ENCODE data around the gene RBM8A.
"Not testable (repeated sequence)": the region's sequence is repeated elsewhere in the genome, so short reads cannot be mapped to it uniquely, and the experiment has no call there.

The RBM8A gene

GRCh38 chr1:145922266-145922665 is 5.0 kb downstream of the RBM8A start:
- TF ChIP-seq CTCF (IDR thresholded peaks at IDR 0.05; ENCODE audit: low read depth, low read length) = no peak
- no peak overlapping the region for H3K4me3 ChIP-seq (ENCODE audit: low read depth, low read length)

- not testable (repeated sequence) for H3K4me3 ChIP-seq (ENCODE audit: low read depth, low read length)
Measured at GRCh38 chr1:145920297-145920696, 7.0 kb downstream of the RBM8A start.

- TF ChIP-seq CTCF (IDR thresholded peaks at IDR 0.05; ENCODE audit: low read depth, low read length) = no peak
- peak overlapping the region; percentile 93 for H3K4me3 ChIP-seq (ENCODE audit: low read depth, low read length)
Measured at GRCh38 chr1:145918992-145919939, 8.0 kb downstream of the RBM8A start.

- no peak for TF ChIP-seq CTCF (IDR thresholded peaks at IDR 0.05; ENCODE audit: low read depth, low read length)
- H3K4me3 ChIP-seq (ENCODE audit: low read depth, low read length) = peak within 1 kb of the TSS; percentile 93
Measured at GRCh38 chr1:145918144-145918991, 8.9 kb downstream of the RBM8A start, which contains the start of gene PEX11B. Gene PEX11B (minus strand): TSS chr1:145918717. CDS start chr1:145918688, 29 bp downstream.

GRCh38 chr1:145917595-145917994 is 9.7 kb downstream of the RBM8A start:
- no peak for TF ChIP-seq CTCF (IDR thresholded peaks at IDR 0.05; ENCODE audit: low read depth, low read length)
- peak overlapping the region; percentile 93 for H3K4me3 ChIP-seq (ENCODE audit: low read depth, low read length)

- no peak for TF ChIP-seq CTCF (IDR thresholded peaks at IDR 0.05; ENCODE audit: low read depth, low read length)
- no peak overlapping the region for H3K4me3 ChIP-seq (ENCODE audit: low read depth, low read length)
Measured at GRCh38 chr1:145916745-145917144, 10.5 kb downstream of the RBM8A start.

- TF ChIP-seq CTCF (IDR thresholded peaks at IDR 0.05; ENCODE audit: low read depth, low read length) = no peak
- no peak overlapping the region for H3K4me3 ChIP-seq (ENCODE audit: low read depth, low read length)
Measured at GRCh38 chr1:145912128-145912641, 15.1 kb downstream of the RBM8A start.

All from WI38 (cell line).